HG02610 (cell line): ENCODE measurements around the gene FRMD4A.
A peak's percentile ranks its signal among the peaks of the same experiment; 100 is the strongest.

ENCODE experiments used
- ATAC-seq: cut with Tn5 transposase; IDR thresholded peaks from one replicate; pipeline ENCODE4 v1.9.1; 2021; ENCODE audit warnings: mild to moderate bottlenecking, moderate library complexity; ENCODE audit not compliant: unreplicated experiment

FRMD4A gene

DNA sequence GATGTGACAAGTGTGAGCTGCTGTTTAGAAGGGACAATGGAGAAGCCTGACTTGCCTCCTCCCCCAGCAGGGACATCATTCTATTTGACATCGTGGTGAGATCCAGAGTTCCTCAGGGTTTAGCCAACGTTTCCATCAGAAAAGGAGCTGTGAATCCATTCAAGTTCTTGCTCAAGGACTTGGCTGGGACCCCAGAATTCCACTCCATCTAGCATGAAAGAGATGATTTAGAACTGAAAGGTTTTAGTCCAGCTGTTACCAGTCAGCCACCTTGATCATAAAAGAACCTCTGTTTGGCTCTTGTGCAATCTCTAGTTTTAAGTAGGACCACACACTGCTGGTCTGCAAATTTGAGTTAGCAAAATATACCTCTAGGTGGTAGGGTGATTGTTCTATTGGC is 337.6 kb downstream of the FRMD4A start:
- no peak for ATAC-seq

DNA sequence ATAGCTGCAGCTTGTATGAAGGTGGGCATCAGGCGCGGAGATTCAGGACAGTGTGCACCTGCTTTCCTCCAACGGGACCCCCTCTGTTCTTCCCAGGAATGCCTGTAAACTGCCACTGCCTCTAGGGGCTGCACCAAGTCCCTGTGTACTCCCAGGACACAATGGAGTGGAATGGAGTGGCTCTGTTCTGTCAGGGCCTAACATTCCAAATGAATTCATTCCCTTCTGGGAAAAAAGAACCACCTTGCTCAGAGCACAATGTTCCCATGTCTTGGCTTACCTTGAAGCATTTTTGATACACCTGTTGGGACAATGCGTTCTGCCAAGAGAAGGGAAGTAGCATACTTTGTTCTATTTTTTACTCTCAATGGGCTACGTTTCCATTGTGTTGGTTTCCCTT is 339.4 kb downstream of the FRMD4A start:
- no peak for ATAC-seq

DNA sequence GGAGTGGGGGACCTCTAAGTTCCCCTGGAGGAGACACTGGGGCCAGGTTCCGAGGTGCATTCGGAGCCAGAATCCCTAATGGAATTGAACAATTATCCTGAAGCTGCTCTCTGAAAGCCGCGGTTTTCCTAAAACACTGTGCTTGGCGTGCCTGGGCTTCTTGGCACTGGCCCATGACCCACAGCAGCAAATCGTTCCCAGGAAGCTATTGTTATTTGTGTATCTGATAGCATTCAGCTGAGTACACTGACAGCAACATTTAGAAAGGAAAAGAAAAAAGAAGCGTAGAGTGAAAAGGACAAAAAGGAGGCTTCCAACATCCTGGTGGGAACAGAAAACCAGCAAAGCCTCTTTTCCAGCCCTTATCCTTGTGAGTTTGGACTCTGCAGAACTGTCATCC is 339.8 kb downstream of the FRMD4A start:
- no peak for ATAC-seq

DNA sequence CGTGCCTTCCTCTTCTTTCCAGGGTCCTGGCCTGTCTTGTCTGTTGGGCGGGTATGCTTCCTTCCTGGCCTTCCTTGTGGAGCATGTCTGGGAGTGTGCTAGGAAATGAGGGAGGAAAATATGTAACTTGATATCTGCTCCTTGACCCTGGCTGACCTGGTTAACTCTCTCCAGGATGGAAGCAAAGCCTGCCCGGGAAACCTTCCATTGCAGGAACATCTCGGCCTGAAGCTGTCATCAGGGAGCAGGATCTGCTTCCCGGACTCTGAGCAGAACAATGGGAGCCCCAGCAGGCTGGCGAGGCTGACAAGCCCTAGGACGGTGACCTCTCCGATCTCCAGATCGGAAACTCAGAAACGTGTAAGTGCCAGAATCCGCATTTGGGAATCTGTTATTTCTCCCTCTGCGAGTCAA is 340.3 kb downstream of the FRMD4A start:
- ATAC-seq: no peak

DNA sequence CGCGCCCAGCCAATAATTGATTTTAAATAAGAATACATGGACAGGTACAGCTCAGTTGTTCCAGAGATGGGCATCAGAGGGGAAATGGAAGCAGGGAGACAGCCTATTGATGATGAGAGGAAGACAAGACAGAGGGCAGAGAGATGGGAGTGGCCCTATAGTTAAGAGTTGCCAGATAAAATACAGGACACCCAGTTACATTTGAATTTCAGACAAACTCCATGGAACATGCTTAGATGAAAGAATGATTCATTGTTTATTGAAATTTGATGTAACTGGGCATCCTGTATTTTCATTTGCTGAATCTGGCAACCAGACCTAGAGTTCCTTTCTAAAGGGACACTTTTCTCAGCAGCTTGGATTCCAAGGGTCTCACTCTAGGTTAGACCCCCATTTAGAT is 341.1 kb downstream of the FRMD4A start:
- ATAC-seq: no peak

DNA sequence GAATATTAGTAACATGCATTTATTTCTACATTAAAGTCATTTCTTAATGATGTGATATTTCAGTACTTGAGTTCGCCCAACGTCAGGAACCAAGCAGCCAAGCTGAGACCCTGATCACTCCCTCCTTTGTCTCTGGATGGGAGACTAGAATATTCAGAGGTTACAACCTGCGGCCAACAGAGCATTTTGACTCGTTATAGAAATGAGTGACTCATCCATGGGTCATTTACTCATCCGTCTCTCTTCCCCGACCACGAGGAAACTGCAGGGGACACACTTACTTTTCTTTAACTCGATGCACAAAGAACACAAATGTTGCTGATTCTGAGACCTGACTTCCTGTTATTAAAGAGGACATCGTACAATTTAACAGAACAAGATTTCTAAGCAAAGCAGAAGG is 343.3 kb downstream of the FRMD4A start:
- peak; percentile 90 for ATAC-seq

DNA sequence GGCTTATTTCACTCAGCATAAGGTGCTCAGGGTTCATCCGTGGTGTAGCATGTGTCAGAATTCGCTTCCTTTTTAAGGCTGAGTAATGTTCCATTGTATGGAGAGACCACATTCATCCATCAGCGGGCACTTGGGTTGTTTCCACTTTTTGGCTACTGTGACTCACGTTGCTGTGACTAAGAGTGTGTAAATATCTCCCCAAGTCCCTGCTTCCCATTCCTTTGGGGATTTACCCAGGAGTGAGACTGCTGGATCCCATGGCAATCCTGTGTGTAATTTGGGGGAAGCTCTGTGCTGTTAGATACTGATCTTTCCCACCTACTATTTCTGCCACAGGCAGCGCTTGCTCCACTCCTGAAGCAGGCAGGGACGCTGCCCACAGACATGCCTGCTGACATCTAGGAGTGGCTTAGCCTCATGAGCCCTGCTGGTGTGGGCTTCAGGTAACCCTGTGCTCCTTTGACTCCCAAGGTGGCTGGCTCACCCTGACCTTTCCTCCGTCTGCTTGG is 346.0 kb downstream of the FRMD4A start:
- no peak for ATAC-seq

DNA sequence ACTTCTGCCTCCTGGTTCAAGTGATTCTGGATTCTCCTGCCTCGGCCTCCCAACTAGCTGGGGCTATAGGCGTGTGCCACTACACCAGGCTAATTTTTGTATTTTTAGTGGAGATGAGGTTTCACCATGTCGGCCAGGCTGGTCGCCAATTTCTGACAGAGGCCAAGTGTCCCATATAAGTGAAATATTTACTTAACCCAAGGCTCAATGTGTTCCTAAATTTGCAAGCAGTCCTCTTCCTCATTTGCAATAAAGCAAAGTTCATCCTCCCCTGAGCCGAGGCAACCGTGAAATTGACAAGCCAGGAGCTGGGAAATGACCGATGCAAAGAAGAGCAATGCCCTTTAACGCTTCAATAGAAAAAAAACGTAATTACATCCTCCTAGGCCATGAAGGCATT is 347.7 kb downstream of the FRMD4A start:
- ATAC-seq: no peak

DNA sequence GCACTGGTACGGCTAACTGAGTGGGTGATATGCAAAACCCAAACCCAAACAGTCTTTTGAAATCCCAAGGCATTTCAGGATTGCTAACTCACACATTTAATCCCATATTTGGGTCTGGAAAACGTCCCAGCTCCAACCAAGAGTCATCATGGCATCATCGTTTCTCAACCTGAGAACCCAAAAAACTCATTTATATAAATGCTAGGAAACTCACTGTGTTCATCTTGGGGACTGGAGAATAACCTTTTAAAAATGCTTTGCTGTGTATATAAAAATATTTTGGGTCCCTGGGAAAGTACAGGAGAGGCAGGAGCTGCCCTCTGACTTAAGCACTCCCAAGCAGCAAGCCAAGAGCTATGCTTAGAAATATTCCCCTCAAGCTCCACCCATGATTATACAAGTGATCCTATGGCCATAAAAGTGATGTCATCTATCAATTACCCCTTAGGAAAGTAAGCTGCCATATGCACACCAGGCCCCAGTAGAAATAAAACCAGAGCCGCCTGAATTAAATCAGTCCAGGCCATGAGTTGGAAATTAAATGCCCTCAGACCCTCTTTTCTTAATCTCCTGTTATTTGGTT is 352.1 kb downstream of the FRMD4A start:
- ATAC-seq: no peak

DNA sequence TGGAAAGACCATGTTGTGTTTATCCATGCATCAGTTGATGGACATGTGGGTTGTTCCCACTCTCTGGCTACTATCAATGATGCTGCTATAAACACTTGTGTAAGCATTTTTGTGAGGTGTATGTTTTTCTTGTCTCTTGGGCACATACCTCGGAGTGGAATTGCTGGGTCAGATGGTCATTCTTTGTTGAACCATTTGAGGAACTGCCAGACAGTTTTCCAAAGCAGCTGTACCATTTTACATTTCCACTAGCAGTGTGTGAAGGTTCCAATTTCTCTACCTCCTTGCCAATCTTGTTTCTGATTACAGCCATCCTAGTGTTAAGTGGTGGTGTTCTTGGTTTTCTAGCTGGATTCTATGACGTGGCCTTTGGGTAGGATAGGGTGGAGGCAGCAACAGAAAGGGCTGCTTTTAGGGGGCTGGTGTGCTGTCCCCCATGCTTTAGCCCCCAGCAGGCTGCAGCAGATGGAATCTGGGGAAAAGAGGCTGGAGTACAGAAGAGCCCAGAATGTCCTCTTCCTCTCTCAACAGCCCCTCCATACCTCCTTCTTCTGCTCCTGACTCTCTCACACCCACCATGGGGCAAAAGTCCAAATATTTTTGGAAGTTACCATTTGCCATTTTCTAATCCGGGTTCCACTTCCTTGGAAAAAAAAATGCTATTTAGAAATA is 352.7 kb downstream of the FRMD4A start:
- no peak for ATAC-seq

DNA sequence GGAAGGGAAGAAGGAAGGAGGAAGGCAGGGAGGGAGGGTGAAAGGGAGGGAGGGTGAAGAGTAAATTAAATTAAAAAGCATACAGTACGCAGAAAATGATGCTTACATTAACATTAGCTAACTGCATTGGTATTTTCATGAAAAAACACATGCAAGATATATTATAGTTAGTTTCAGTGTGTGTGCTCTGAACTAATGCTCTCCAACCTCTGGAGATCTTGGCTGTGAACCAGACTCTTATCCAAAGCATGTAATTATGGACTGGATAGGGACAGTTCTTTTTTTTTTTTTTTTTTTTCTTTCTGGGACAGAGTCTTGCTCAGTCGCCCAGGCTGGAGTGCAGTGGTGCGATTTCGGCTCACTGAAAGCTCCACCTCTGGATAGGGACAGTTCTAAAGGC is 357.0 kb downstream of the FRMD4A start:
- ATAC-seq: no peak

DNA sequence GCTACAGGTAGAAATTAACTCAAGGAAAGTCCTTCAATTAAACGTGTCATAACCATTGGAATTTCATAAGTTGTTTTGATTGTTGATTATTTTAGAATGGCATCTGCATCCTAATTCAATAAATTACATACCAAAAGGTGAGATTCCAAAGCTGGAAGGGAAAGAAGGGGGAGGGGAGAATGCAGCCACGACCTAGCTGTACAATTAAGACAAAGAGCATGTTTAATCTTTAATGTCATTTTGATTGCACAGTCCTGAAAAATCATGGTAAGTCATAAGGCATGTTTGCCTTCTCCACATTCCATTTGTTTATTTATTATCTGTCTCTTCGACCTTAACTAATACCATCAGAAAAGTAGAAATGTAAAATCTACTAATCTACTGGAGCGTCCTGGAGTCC is 358.1 kb downstream of the FRMD4A start:
- no peak for ATAC-seq

DNA sequence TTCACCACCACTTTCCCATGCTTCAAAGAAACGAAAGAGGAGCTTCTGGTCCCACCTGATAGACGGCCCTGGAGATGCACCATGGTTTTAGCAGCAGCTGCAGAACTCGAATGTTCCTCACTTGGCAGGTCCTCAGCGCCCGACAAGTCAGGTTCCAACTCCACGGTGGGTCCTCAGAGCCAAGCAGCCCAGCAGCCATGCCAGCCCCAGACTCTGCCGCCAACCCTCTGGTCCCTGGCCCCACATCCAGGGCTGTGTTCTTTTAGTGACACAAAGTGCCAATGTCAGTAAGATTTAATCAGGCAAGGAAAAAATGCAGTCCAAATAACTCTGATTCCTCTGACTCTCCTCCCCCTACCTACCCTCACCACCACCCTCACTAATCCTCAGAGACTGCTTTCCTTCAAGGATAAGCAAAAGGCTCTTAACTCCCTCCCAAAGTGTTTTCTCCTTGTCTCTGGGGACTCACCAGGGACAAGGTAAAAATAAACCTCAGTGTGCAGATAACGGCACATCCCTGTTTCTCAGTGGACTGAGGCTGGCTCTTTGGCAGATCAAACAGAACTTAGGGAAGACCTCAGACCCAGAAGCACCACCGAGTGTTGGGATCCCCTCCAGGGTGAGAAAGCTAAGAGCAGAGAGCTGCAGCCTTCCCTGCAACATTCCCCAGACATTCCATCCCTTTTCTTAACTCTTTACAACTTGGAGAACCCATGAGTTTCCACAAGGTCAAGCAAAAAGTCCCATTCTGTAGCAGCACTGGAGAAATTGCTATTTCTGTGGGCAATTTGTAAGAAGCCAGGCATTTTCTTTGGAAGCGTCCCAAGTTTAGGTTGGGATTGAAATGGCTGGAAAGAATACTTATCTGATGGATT is 358.9 kb downstream of the FRMD4A start:
- ATAC-seq: no peak

DNA sequence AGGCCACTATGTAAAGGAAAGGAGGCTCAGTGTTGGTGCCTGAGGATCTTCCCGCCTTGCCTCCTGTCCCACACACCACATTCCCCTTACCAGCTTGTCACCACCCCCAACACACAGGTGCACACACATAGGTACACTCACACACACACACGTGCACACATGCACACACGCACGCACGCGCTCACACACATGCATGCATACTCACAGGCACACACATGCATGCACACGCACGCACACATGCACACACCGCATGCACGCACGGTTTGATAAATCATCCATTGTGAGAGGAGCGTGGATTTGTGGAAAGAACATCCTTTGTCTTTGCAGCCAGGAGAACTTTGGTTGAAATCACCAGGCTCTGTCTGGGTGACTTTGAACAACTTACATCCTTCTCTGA is 359.8 kb downstream of the FRMD4A start:
- no peak for ATAC-seq

DNA sequence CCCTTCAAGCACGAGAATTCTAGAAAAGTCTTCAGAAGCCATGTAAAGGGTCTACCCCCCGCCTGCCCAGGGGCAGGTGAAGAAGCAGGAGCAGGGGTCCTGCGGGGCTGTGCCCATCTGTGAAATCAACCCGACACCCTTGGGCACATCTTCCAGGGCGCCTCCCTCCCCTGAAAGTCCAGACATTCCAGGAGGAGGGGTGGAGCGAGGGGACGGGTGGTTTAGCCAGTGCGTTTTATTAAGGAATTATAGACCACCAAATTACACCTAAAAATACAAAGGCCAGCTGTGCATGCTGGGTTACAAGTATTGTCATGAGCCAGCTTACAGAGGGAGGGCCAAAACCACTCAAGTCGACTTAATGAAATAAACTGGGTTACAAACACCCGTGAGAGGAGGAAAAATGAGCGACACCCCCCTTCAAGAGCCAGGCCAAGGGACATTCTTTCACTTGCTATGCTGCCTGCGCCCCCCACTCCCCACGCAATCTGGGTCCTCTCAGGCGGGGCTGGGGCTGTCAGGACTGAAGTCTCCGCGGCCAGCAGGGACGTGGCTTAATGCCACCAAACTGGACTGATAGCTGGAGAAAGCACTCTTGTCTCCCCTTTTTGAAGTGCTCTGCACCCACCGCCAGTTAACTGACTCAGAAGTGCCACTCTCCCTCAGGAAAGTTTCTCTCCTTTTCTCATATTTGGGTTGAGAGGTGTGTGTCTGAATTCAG is 360.3 kb downstream of the FRMD4A start:
- no peak for ATAC-seq

DNA sequence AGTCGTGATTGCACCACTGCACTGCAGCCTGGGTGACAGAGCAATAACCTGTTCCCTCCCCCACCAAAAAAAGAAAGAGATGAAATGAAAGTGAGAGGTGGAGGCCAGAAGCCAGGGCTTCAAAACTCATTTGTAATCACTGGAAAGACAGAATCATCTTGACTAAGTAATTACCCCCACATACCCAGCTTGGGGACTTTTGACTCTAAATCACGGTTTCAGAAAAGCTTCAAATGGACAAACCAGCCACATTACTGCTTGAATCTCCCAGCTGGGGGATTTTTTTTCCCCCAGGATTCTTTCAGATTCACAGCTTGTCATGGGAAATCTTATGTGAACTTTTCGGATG is 361.0 kb downstream of the FRMD4A start:
- ATAC-seq: peak; percentile 82

DNA sequence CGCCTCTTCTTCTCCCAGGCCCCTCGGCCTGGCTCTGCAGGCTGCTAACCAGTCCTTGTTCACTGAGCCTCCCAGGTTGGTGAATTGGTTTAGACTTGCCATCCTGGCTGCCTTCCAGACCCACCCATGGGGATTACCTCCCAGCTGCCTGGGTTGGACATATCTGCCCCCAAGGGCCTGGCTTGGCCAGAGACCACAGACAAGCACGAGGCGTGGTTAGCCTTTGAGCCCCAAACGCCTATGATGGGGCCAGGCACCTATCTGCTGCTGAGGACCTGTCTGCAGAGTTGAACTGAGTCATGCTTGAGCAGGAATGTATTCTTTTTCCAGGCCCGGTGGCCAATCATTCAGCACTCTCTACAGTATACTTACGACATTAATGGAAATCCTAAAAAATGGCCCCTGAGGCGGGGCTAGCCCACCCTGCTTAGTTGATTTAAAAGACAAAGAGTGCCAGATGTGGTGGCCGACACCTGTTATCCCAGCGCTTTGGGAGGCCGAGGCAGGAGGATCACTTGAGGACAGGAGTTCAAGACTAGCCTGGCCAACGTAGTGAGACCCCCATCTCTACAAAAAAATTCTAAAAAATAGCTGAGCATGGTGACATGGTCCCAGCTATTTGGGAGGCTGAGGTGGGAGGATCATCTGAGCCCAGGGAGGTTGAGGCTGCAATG is 361.5 kb downstream of the FRMD4A start:
- no peak for ATAC-seq

DNA sequence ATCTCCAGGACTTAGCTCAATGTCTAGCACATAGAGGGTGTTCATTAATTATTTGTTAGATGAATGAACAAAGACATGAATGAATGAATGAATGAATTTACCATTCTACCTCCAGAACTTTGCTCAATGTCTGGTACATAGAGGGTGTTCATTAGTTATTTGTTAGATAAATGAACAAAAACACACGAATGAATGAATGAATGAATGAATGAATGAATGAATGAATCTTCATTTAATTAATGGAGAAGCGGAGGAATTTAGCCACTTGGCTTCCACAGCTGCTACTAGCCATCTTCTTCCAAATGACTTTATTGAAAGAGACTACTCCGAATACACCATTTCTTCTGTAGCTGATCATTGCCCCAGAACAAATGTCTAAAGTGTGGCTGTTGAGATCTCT is 368.9 kb downstream of the FRMD4A start:
- ATAC-seq: no peak

DNA sequence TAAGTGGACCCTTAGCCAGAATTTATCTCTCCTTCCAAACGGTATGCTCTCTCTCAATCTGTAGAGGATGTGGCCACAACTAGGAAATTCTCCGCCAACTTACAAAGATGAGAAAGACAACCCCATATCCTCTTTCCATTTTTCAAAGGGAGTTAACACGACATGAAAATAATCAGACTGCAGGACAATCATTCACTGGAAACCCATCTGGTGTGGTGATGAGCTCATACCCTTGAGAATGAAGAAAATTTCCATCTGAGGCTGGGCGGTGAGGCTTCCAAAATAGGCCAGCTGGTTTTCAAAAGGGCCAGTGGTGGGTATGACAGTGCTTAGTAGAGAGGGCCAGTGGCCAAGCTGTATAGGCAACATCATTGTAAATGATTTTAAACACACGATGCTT is 369.6 kb downstream of the FRMD4A start:
- ATAC-seq: no peak

DNA sequence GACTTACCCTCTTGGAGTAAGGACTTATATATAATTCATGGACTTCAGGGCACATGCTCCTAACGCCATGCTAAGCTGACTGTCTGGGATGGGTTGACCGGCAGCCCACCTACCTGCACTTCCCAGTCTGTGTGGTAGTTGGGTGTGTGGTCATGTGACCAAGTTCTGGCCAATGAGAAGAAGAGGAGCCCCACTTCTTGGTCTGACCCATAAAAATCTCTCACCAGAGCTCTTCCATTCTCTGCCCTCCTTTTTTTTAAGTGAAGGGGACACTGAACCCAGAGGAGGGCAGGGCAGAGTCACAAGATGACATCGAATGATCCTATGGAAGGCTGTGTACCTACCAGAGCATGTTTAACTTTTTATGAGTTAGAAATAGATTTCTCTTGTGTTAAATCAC is 370.1 kb downstream of the FRMD4A start:
- ATAC-seq: no peak
